HG03108 (cell line): ENCODE data around the gene SAMM50.
A peak's percentile ranks its signal among the peaks of the same experiment; 100 is the strongest.

Experiments used
- ATAC-seq: cut with Tn5 transposase; IDR thresholded peaks from one replicate; pipeline ENCODE4 v1.9.1; 2021; ENCODE audit warnings: moderate library complexity; ENCODE audit not compliant: unreplicated experiment

SAMM50 gene

DNA sequence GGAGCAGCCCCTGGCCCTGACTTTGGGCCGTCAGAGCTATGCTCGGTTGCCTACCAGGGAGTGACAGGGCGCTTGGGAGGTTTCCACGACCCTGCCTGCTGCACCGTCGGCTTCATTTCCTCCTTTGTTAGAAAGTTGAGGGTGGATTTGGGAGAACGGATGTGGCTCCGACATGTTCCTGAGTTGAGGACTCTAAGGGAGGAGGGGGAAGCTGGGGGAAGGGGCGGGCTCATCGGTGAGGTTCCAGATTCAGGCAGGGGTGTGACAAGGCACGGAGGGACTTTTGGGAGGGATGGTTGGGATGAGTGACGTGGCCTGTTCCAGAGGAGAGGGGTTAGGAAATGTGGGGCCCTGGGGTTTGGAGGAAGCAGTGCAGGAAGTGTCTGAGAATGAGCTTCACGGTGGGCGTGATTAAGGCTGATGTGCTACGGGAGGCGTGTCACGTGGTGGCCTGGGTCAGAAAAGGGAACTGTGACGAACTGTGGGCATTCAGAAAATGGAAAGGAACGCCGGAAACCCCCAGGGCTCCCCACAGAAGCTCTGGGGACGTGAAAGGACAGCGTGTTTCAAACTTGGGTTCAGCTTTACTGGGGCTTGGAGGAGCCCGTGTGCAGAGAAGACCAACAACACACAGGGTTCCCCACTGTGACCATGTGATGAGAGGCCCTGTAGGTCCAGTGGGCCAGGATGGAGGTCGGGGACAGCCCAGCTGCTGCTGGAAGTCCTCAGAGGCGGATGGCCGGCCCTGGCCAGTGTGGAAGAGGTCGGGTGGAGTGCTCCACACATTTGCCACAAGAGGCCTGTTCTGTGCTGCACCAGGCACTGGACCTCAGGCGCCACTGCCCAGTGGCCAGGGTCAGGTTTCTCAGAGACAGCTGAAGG is 71.6 kb downstream of the SAMM50 start:
- peak; percentile 38 for ATAC-seq

GRCh38 chr22:44028091-44028490 is 72.8 kb downstream of the SAMM50 start:
- ATAC-seq, result no peak

GRCh38 chr22:44029069-44029468 is 73.8 kb downstream of the SAMM50 start:
- ATAC-seq, result no peak

DNA sequence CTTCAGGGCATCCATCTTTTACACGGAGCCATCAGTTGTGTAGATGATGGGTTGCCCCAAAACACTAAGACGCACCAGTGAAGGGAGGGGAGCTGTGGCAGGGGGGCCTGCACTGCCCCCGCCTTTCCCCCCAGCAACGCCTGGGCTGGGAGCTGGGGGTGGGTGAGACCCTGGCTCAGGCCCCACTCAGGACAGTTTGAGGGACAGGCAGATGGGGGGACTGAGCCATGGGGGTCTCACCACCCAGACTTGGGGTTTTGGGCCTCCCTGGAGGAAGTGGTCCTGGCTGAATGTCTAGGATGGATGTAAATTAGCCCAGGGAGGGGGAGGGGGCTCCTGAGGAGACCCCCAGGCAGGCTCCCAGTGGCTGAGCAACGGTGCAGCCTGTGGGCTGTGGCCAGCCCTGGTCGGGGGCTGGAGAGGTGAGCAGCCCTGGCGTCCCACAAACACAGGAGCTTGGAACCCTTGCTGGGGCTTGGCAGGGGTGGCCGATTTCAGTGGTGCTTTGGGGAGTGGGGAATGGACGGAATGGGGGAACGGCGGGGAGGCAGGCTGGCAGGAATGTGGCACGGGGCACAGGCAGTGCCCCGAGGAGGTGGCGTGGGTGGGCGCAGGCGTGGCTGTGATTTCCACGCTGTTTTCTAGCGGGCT is 74.9 kb downstream of the SAMM50 start:
- no peak for ATAC-seq

GRCh38 chr22:44030702-44031082 is 75.5 kb downstream of the SAMM50 start:
- no peak for ATAC-seq

DNA sequence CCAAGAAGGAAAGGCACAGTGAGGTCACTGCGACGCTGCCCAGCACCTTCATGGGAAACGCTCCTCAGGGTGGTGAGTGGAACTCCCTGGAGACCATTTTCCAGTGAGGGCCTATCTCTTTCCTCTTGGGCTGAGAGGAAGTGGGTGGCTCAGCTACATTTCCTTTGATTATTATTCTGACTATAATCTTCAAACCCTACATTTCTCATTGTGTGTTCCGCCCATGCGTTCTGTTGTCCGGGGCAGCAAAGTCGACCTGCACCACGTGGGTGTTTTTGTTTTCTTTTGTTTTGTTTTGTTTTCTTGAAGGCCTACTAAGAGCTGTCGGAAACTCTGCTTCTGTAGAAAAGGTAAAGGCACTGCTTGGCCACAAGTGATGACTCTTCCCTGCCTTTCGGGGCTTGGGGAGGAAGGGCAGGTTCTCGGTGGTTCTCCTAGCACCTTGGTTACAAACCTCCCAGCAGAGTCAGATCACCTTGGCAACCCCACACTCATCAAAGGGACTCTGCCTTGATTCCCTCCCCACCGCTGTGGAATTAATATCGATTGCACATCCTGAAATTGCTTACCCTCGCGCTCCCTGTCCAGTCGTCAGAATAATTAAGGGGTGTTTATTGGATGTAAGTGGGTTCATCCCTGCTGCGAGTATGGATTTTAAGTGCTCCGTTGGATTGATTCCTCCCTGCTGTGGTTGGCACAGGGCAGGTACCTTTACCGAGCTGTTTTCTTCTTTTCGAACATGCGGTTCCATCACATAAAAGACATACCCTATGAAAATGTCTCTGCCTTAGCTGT is 76.1 kb downstream of the SAMM50 start:
- no peak for ATAC-seq

- ATAC-seq, result no peak
These were observed 77.0 kb downstream of the SAMM50 start for GRCh38 chr22:44032126-44032730.

GRCh38 chr22:44033287-44033686 is 78.0 kb downstream of the SAMM50 start:
- no peak for ATAC-seq

DNA sequence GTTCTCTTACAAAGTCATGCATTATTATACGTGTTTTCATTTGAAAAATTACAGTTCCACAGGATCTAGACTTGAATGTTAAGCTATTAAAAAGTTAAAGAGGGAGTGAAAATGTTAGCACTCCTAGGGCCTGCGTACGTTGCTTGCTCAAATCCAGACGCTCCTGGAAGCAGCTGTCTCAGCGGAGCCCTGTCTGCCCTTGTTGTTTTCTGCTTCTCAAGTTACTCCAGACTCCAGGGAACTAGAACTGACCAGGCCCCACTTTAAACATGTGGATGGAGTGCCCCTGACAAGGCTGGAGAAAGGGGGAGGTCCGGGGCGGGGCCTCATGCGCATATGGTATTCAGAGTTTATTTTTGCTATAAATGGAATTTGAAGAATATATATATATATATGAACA is 78.5 kb downstream of the SAMM50 start:
- ATAC-seq, result no peak

GRCh38 chr22:44037519-44038375 is 82.5 kb downstream of the SAMM50 start:
- no peak for ATAC-seq

GRCh38 chr22:44039566-44040171 is 84.4 kb downstream of the SAMM50 start:
- no peak for ATAC-seq

DNA sequence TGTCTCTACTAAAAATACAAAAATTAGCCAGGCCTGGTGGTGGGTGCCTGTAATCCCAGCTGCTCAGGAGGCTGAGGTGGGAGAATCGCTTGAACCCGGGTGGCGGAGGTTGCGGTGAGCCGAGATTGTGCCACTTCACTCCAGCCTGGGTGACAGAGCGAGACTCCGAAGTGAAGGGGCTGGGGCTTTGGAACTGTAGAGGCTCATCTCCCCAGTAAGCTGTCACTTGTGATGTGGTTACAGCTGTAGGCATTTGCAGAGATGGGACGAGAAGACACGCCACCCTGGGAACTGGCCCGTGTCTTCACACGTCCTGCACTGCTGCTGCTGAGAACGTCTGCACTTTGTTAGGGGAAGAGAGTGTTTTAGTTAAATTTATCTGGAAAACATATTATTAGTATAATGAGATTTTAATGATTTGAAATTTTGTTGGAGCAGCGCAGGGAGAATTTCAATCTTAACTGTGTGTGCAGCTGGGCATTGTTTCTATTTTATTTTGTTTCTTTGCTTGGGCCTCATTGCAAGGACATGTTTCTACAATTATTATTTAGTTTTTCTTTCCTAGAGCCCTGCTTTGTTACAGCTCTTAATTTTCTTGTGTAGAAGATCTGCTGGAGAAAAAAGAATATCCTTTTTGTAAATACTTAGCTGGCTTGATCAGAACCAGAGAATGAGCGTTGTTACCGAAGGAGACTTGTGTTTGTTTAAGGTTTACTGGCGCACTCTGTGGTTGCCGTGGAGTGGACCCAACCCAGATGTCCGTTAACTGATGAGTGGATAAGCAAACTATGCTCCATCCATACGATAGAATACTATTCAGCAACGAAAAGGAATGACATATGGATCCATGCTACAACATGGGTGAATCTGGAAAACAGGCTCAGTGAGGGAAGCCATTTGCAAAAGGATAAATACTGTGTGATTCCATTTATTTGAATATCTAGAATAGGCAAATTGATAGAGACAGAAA is 87.3 kb downstream of the SAMM50 start:
- ATAC-seq, result no peak

DNA sequence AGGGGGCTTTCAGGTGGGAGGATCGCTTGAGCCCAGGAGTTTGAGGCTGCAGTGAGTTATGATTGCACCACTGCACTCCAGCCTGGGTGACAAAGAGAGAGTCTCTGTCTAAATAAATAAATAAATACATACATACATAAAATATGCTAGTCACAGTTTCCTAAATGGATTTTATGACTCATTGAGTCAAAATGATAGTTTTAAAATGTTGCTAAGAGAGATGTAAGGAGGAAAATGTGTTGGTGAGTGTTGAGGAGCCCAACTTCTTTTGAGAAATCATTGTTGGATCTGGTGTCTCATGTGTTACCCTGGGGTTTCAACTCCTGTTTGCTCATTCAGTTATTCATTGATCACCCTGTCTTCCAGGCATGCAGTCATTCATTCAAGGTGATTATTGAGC is 89.9 kb downstream of the SAMM50 start:
- ATAC-seq, result no peak
